Omental fat pad (tissue), 4 donors: Measurements from ENCODE around the gene STIMATE. TPM values are rescaled to one million over a fixed set of nuclear protein-coding genes. Genes with fewer than 3 reads are reported as not detected.

Experiments used
- ATAC-seq: fragments of 150-250 bp; one replicate; pipeline ENCODE4 v1.9.1; 2016; ENCODE audit warnings: mild to moderate bottlenecking, moderate library complexity; ENCODE audit not compliant: low FRiP score
- DNase-seq: peaks from one replicate; pipeline ENCODE4 v3.0.0-alpha.2; 2019; ENCODE audit warnings: low spot score
- CTCF ChIP-seq, 3 donors: fragments of 450-650 bp; IDR thresholded peaks; one replicate each; pipeline ENCODE4 v1.5.1; 2016 to 2017; ENCODE audit warnings: antibody characterized with exemption in 3 of 3, mild to moderate bottlenecking in 3 of 3, moderate library complexity in 2 of 3
- total RNA-seq, 4 donors: library from RNA; depleted of rRNA; stranded (reverse); fragments of >200 nt; gene quantifications; one replicate each; pipeline ENCODE4 v1.1.0, GENCODE V29; 2016

Gene STIMATE
- total RNA-seq, 4 donors from 2014 or later: 15.1 to 34.7 (median 18.8) TPM

- ATAC-seq (no peak), DNase-seq (no peak)
- no peak for TF ChIP-seq CTCF (IDR thresholded peaks at IDR 0.05)
These were observed 23.8 kb downstream of the STIMATE start for GRCh38 chr3:52873433-52874159.

GRCh38 chr3:52872245-52872644 lies 25.1 kb downstream of the STIMATE start:
- no peak for DNase-seq
- no peak for ATAC-seq
- no peak for TF ChIP-seq CTCF (IDR thresholded peaks at IDR 0.05)

GRCh38 chr3:52871761-52872160 lies 25.6 kb downstream of the STIMATE start:
- no peak for DNase-seq
- no peak for ATAC-seq
- TF ChIP-seq CTCF (IDR thresholded peaks at IDR 0.05): no peak

GRCh38 chr3:52870471-52870870 lies 26.9 kb downstream of the STIMATE start:
- ATAC-seq: no peak

GRCh38 chr3:52866427-52866826 lies 30.9 kb downstream of the STIMATE start:
- ATAC-seq (no peak), DNase-seq (no peak)
- TF ChIP-seq CTCF (IDR thresholded peaks at IDR 0.05): no peak

More at GRCh38 chr3:52870471-52870870, 26.9 kb downstream of the STIMATE start:
- no peak for TF ChIP-seq CTCF (IDR thresholded peaks at IDR 0.05)
- DNase-seq: no peak

- no peak for ATAC-seq
- TF ChIP-seq CTCF (IDR thresholded peaks at IDR 0.05): no peak
- DNase-seq: no peak
These were observed 31.4 kb downstream of the STIMATE start for GRCh38 chr3:52865994-52866393.

GRCh38 chr3:52860424-52860768 lies 37.0 kb downstream of the STIMATE start:
- no peak for TF ChIP-seq CTCF (IDR thresholded peaks at IDR 0.05)
- ATAC-seq: no peak
- DNase-seq: no peak
